Measurements from ENCODE around the gene GPATCH1.

- no peak for TF ChIP-seq CTCF (IDR thresholded peaks at IDR 0.05)
- no peak for TF ChIP-seq POLR2A (IDR thresholded peaks at IDR 0.05)
These were observed 77.4 kb downstream of the GPATCH1 start for GRCh38 chr19:33158365-33158764.
